Measurements from ENCODE around the gene ALX3.

DNA sequence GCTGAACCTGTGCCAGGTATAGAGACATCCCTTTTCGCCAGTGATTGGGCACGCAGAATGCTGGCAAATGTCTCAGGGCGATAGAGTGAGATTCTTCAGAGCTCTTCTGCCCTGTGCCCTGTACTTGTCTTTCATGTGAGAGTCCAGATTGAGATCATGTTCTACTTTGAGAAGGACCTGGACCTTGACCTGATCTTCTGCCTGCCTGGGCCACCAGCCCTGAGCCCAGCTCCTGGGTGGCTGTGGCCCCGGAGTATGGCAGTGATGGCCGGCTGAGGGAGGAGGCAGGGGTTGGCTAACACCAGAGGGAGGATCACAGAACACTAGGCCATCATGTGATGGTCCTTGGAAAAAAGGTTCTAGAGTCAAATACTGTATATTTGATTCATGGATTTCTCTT, 22.2 kb downstream of the ALX3 start:
- TF ChIP-seq, protein P1, sequence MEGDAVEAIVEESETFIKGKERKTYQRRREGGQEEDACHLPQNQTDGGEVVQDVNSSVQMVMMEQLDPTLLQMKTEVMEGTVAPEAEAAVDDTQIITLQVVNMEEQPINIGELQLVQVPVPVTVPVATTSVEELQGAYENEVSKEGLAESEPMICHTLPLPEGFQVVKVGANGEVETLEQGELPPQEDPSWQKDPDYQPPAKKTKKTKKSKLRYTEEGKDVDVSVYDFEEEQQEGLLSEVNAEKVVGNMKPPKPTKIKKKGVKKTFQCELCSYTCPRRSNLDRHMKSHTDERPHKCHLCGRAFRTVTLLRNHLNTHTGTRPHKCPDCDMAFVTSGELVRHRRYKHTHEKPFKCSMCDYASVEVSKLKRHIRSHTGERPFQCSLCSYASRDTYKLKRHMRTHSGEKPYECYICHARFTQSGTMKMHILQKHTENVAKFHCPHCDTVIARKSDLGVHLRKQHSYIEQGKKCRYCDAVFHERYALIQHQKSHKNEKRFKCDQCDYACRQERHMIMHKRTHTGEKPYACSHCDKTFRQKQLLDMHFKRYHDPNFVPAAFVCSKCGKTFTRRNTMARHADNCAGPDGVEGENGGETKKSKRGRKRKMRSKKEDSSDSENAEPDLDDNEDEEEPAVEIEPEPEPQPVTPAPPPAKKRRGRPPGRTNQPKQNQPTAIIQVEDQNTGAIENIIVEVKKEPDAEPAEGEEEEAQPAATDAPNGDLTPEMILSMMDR (IDR thresholded peaks at IDR 0.05; ENCODE audit: insufficient read depth, low read depth, low read length): no peak
- no peak for TF ChIP-seq EZH2 (IDR thresholded peaks at IDR 0.05; ENCODE audit: insufficient read depth, low read length)

Measured in astrocyte (in vitro differentiated cells and primary cell).